Neural progenitor cell (in vitro differentiated cells): Measurements from ENCODE around the gene HERC3. TPM values are rescaled to one million over a fixed set of nuclear protein-coding genes. Genes with fewer than 3 reads are reported as not detected.
"Not testable (repeated sequence)": the region's sequence is repeated elsewhere in the genome, so short reads cannot be mapped to it uniquely, and the experiment has no call there.

Source experiments
- DNase-seq: peaks from one replicate; pipeline ENCODE4 v3.0.0-alpha.2; 2016; ENCODE audit warnings: low spot score
- H2AFZ ChIP-seq: fragments of 200-600 bp; sonication (generic); replicated peaks from 2 replicates; pipeline ENCODE4 v1.6.1; 2016; ENCODE audit warnings: antibody characterized with exemption
- H3F3A ChIP-seq: fragments of 200-600 bp; sonication (generic); 2 replicates; pipeline ENCODE4 v1.6.1; 2016; ENCODE audit warnings: antibody characterized with exemption, low read depth
- H3K27ac ChIP-seq: fragments of 200-600 bp; sonication (generic); 2 replicates; pipeline ENCODE4 v1.5.1; 2016; ENCODE audit warnings: mild to moderate bottlenecking
- H3K27me3 ChIP-seq: fragments of 200-600 bp; sonication (generic); 2 replicates; pipeline ENCODE4 v1.6.1; 2016; ENCODE audit warnings: mild to moderate bottlenecking, moderate library complexity
- H3K36me3 ChIP-seq: fragments of 200-600 bp; sonication (generic); 2 replicates; pipeline ENCODE4 v1.5.1; 2016
- H3K4me1 ChIP-seq: fragments of 200-600 bp; sonication (generic); 2 replicates; pipeline ENCODE4 v1.6.1; 2016; ENCODE audit warnings: mixed run types
- H3K4me2 ChIP-seq: fragments of 200-600 bp; sonication (generic); 2 replicates; pipeline ENCODE4 v1.6.1; 2016
- H3K4me3 ChIP-seq: fragments of 200-600 bp; sonication (generic); 2 replicates; pipeline ENCODE4 v1.5.1; 2016
- H3K79me2 ChIP-seq: fragments of 200-600 bp; sonication (generic); 2 replicates; pipeline ENCODE4 v1.6.1; 2016; ENCODE audit warnings: low read depth
- H3K9ac ChIP-seq: fragments of 200-600 bp; sonication (generic); 2 replicates; pipeline ENCODE4 v1.6.1; 2016
- H3K9me3 ChIP-seq: fragments of 200-600 bp; sonication (generic); 2 replicates; pipeline ENCODE4 v1.5.1; 2016; ENCODE audit warnings: low read depth
- H4K20me1 ChIP-seq: fragments of 200-600 bp; sonication (generic); 2 replicates; pipeline ENCODE4 v1.6.1; 2016; ENCODE audit warnings: low read depth
- H3K27ac Mint-ChIP-seq: 3 replicates; pipeline ENCODE4 v1.8.0; 2021; ENCODE audit warnings: mixed read lengths
- H3K27me3 Mint-ChIP-seq: 2 replicates; pipeline ENCODE4 v1.8.0; 2022; ENCODE audit warnings: low read depth, mild to moderate bottlenecking, inconsistent platforms, moderate library complexity, mixed read lengths; ENCODE audit not compliant: insufficient read depth
- H3K36me3 Mint-ChIP-seq: 3 replicates; pipeline ENCODE4 v1.8.0; 2021; ENCODE audit warnings: mixed read lengths
- H3K4me1 Mint-ChIP-seq: 3 replicates; pipeline ENCODE4 v1.8.0; 2021; ENCODE audit warnings: mixed read lengths
- H3K4me3 Mint-ChIP-seq: 3 replicates; pipeline ENCODE4 v1.8.0; 2021; ENCODE audit warnings: mild to moderate bottlenecking, moderate library complexity, mixed read lengths
- H3K9me3 Mint-ChIP-seq: 3 replicates; pipeline ENCODE4 v1.8.0; 2020; ENCODE audit warnings: mixed read lengths
- EZH2 ChIP-seq: fragments of 200-600 bp; sonication (generic); IDR thresholded peaks from 2 replicates; pipeline ENCODE4 v1.6.1; 2017; ENCODE audit warnings: antibody characterized with exemption, mild to moderate bottlenecking, moderate library complexity
- EZH2phosphoT487 ChIP-seq: fragments of 200-600 bp; sonication (generic); IDR thresholded peaks from 2 replicates; pipeline ENCODE4 v1.6.1; 2017; ENCODE audit warnings: antibody characterized with exemption
- total RNA-seq: library from RNA; depleted of rRNA; stranded (reverse); fragments of >200 nt; gene quantifications from 2 replicates; pipeline ENCODE4 v1.2.3, GENCODE V29; 2015; ENCODE audit warnings: low replicate concordance
- TF ChIP-seq, protein P1 (sequence below): fragments of 200-600 bp; sonication (generic); IDR thresholded peaks from 2 replicates; pipeline ENCODE4 v1.5.1; 2017; ENCODE audit warnings: antibody characterized with exemption, mild to moderate bottlenecking

HERC3 gene
- total RNA-seq, 1 donor from 2014 or later: 4.1 TPM

DNA sequence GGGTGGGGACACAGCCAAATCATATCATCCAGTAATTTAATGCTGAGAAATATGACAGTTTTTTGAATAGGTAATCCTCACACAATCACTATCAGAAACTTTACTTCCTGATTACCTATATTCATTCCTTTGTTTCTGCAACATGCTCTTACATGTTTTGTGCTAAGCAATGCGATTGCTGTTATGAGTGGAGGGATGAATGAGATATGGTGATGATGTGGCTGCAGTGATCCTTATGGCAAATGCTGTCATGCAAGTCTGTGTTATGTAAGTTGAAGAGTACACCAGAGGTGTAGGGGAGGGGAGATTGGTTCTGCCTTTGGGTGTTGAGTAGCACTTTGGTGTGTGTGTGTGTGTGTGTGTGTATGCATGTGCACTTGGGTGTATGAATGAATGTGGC, 14.6 kb downstream of the HERC3 start:
- no peaks in the 10 kb centered on the region for H3K9me3 Mint-ChIP-seq
- Histone ChIP-seq H3K4me1 (no peaks in the 10 kb centered on the region), H3K36me3 (no peaks in the 10 kb centered on the region), H2AFZ (no peak overlapping the region), H3F3A (no peaks in the 10 kb centered on the region), H3K27me3 (no peaks in the 10 kb centered on the region), H3K9me3 (no peaks in the 10 kb centered on the region), H3K79me2 (no peaks in the 10 kb centered on the region), H3K27ac (no peak overlapping the region), H3K4me3 (no peak overlapping the region), H4K20me1 (no peaks in the 10 kb centered on the region), H3K9ac (no peak overlapping the region), H3K4me2 (no peak overlapping the region)
- peaks cover 3% of the 10 kb centered on the region for H3K36me3 Mint-ChIP-seq
- no peak overlapping the region for H3K27ac Mint-ChIP-seq
- H3K4me1 Mint-ChIP-seq: no peaks in the 10 kb centered on the region
- H3K4me3 Mint-ChIP-seq: no peak overlapping the region
- TF ChIP-seq EZH2phosphoT487: no peak
- no peak for TF ChIP-seq EZH2
- TF ChIP-seq, protein P1, sequence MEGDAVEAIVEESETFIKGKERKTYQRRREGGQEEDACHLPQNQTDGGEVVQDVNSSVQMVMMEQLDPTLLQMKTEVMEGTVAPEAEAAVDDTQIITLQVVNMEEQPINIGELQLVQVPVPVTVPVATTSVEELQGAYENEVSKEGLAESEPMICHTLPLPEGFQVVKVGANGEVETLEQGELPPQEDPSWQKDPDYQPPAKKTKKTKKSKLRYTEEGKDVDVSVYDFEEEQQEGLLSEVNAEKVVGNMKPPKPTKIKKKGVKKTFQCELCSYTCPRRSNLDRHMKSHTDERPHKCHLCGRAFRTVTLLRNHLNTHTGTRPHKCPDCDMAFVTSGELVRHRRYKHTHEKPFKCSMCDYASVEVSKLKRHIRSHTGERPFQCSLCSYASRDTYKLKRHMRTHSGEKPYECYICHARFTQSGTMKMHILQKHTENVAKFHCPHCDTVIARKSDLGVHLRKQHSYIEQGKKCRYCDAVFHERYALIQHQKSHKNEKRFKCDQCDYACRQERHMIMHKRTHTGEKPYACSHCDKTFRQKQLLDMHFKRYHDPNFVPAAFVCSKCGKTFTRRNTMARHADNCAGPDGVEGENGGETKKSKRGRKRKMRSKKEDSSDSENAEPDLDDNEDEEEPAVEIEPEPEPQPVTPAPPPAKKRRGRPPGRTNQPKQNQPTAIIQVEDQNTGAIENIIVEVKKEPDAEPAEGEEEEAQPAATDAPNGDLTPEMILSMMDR: no peak
- DNase-seq: no peak
- H3K27me3 Mint-ChIP-seq: no peaks in the 10 kb centered on the region

DNA sequence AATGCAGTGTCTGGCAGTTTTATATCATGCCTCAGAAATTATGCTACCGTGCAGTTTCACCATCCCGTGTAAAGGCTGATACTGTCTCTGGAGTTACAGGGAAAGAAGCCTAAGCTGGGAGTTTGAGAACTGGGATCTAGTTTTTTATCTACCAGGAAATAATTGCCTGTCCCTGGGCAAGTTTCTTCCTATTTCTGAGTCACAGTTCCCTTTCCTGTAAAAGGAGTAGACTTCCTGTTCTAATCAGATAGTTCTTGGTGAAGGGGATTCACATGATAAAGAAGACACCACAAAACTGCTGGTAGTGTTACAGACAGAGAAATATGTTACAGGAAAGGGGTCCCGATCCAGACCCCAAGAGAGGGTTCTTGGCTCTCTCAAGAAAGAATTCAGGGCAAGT, 17.1 kb downstream of the HERC3 start:
- Histone ChIP-seq H3K36me3 (no peaks in the 10 kb centered on the region), H3K4me1 (peaks cover 7% of the 10 kb centered on the region), H3K9me3 (no peaks in the 10 kb centered on the region), H4K20me1 (no peaks in the 10 kb centered on the region), H3K79me2 (no peaks in the 10 kb centered on the region), H3K4me2 (no peak overlapping the region), H3K27me3 (no peaks in the 10 kb centered on the region), H3K9ac (no peak overlapping the region), H3F3A (no peaks in the 10 kb centered on the region), H3K27ac (no peak overlapping the region), H3K4me3 (no peak overlapping the region), H2AFZ (no peak overlapping the region)
- DNase-seq: no peak
- no peak overlapping the region for H3K4me3 Mint-ChIP-seq
- H3K27me3 Mint-ChIP-seq: no peaks in the 10 kb centered on the region
- TF ChIP-seq EZH2phosphoT487 (no peak), EZH2 (no peak)
- TF ChIP-seq, protein P1: no peak
- peaks cover 5% of the 10 kb centered on the region for H3K4me1 Mint-ChIP-seq
- H3K27ac Mint-ChIP-seq: no peak overlapping the region
- peaks cover 3% of the 10 kb centered on the region for H3K36me3 Mint-ChIP-seq
- H3K9me3 Mint-ChIP-seq: no peaks in the 10 kb centered on the region

DNA sequence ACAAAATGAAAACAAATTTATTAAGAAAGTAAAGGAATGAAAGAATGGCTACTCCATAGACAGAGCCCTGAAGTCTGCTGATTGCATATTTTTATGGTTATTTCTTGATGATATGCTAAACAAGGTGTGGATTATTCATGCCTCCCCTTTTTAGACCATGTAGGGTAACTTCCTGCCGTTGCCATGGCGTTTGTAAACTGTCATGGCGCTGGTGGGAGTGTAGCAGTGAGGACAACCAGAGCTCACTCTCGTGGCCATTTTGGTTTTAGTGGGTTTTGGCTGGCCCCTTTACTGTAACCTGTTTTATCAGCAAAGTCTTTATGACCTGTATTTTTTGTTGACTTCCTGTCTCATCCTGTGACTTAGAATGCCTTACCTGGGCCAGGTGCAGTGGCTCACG, 17.5 kb downstream of the HERC3 start:
- not testable (repeated sequence) for H3K79me2 ChIP-seq, H3F3A ChIP-seq, H4K20me1 ChIP-seq, H3K9me3 Mint-ChIP-seq, H3K9me3 ChIP-seq, DNase-seq, H3K4me3 Mint-ChIP-seq, H3K4me3 ChIP-seq, H3K36me3 Mint-ChIP-seq, H3K27me3 Mint-ChIP-seq, H3K36me3 ChIP-seq, H3K27ac Mint-ChIP-seq, H3K27ac ChIP-seq, H3K4me1 Mint-ChIP-seq, H3K4me1 ChIP-seq, H2AFZ ChIP-seq, H3K27me3 ChIP-seq, H3K4me2 ChIP-seq, H3K9ac ChIP-seq

DNA sequence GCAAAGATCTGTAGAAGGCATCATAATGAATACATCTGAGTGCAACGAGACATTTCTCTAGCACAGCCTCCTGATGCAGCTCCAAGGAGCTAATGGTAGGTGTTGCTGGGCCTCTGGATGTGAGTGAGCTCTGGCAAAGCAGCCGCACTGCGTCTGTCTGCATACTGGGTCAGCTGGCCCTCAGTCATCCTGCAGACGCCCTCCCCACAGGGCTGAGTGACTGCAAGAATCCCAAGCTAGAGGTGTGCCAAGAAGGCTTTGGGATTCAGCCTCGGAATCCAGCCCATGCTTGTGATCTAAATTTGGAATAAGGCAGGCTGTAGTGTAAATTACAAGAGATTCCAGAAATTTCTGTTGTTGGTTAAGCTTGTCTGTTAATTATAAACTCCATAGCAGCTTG, 18.5 kb downstream of the HERC3 start:
- DNase-seq: no peak
- peaks cover 7% of the 10 kb centered on the region for H3K4me1 ChIP-seq
- H3K4me1 Mint-ChIP-seq: peaks cover 5% of the 10 kb centered on the region
- peaks cover 3% of the 10 kb centered on the region for H3K36me3 Mint-ChIP-seq
- no peaks in the 10 kb centered on the region for H3K27me3 ChIP-seq
- no peak overlapping the region for H3K27ac ChIP-seq
- TF ChIP-seq EZH2phosphoT487: no peak
- no peak for TF ChIP-seq EZH2
- no peak overlapping the region for H2AFZ ChIP-seq
- H3K79me2 ChIP-seq: no peaks in the 10 kb centered on the region
- H4K20me1 ChIP-seq: no peaks in the 10 kb centered on the region
- H3K4me3 Mint-ChIP-seq: no peak overlapping the region
- no peaks in the 10 kb centered on the region for H3K36me3 ChIP-seq
- no peak overlapping the region for H3K4me2 ChIP-seq
- H3F3A ChIP-seq: no peaks in the 10 kb centered on the region
- H3K9ac ChIP-seq: no peak overlapping the region
- H3K27ac Mint-ChIP-seq: no peak overlapping the region
- no peak overlapping the region for H3K4me3 ChIP-seq
- H3K9me3 ChIP-seq: no peaks in the 10 kb centered on the region
- H3K27me3 Mint-ChIP-seq: no peaks in the 10 kb centered on the region
- H3K9me3 Mint-ChIP-seq: no peaks in the 10 kb centered on the region
